Measurements from ENCODE around the gene IFT80. TPM values are rescaled to one million over a fixed set of nuclear protein-coding genes. Genes with fewer than 3 reads are reported as not detected.

The IFT80 gene
- 100 to 1,000 TPM in 1 of 4 donors, 10 to 100 TPM in 2, 1 to 10 TPM in 1; 8.8 to 129 (median 20.9) TPM for total RNA-seq

DNA sequence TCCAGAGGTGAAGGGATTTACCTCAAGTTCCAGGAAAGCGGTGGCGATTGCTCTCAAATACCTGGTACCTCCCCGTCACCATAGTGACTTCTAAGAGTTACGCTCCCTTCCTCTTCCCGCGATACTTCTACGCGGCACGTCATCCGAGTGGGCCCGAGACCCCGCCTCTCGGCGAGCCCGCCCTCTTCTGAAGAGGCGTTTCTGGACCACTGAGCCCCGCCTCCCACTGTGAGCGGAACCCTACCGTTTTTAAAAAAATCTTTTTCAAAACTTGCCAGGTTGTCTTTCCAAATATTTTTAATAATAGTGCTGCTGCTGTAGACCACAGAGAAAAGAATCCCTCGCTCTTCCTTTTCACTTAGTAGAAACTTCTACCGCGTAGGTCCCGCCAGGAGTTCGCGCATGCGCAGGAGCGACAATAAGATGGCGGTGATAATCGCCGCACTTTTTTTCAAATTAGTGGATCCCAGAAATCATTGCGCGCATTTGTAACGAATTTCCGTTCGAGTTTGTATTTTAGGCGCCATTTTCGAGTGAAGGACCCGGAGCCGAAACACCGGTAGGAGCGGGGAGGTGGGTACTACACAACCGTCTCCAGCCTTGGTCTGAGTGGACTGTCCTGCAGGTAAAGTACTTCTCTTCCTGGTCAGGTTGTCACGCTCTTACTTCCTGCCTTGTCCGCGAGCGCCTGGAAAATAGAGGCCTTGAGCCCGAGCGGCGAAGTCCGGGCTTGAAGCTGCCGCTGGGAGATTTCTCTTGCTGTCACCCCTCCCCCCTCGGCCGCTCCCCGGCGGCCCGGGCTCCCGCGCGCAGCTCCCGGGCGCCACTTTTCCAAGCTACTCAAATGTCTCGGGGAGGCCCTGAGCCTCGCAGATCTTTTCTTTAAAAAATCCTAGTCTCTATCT, at the start of gene IFT80, which contains the start of gene SMC4:
Gene IFT80, minus strand, starts transcription at position 101 of the 905 bp plus-strand sequence. CDS start 14,625 bp downstream, outside the sequence.
Gene SMC4, plus strand, starts transcription at position 526 of the 905 bp plus-strand sequence. CDS start 1,177 bp downstream, outside the sequence.
- Histone ChIP-seq H3K4me1 (peaks cover 4 to 14% of the 10 kb centered on the region in 2 donors), H3K36me3 (no peaks in the 10 kb centered on the region), H3K27me3 (no peaks in the 10 kb centered on the region), H3K4me3 (peak within 1 kb of the TSS; percentile 54 to 75), H3K27ac (peak within 1 kb of the TSS; percentile 92 to 93), H3K9me3 (no peaks in the 10 kb centered on the region)
- DNase-seq, result peak; percentile 96
- peak; percentile 50 to 56 for TF ChIP-seq POLR2A (IDR thresholded peaks at IDR 0.05)
- TF ChIP-seq, protein P1, sequence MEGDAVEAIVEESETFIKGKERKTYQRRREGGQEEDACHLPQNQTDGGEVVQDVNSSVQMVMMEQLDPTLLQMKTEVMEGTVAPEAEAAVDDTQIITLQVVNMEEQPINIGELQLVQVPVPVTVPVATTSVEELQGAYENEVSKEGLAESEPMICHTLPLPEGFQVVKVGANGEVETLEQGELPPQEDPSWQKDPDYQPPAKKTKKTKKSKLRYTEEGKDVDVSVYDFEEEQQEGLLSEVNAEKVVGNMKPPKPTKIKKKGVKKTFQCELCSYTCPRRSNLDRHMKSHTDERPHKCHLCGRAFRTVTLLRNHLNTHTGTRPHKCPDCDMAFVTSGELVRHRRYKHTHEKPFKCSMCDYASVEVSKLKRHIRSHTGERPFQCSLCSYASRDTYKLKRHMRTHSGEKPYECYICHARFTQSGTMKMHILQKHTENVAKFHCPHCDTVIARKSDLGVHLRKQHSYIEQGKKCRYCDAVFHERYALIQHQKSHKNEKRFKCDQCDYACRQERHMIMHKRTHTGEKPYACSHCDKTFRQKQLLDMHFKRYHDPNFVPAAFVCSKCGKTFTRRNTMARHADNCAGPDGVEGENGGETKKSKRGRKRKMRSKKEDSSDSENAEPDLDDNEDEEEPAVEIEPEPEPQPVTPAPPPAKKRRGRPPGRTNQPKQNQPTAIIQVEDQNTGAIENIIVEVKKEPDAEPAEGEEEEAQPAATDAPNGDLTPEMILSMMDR (IDR thresholded peaks at IDR 0.05), result no peak
- intact Hi-C loops (cut with DNase I; ENCODE audit: low total_unique reads), result no loop called here

DNA sequence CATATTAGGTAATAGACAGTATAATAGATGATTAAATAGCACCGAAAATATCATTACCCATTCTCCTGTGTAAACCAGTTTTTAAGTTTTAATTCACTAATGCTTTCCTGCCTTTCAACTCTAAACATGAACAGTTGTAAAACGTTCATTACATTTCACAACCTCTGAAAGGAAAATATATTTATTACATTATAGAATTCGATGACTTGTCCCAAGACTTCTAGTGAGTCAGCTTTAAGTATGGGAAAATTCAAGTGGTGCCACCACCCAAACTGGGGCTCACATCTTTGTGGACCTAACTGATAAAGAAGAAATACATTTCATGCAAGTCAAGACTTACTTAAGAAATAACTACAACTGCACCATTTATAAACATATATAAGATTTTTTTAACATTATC, 48.5 kb upstream of the IFT80 start:
- no peaks in the 10 kb centered on the region for H3K27me3 ChIP-seq
- no peak overlapping the region for H3K27ac ChIP-seq
- H3K36me3 ChIP-seq, result no peaks in the 10 kb centered on the region
- no peaks in the 10 kb centered on the region for H3K9me3 ChIP-seq
- no peak overlapping the region for H3K4me3 ChIP-seq
- H3K4me1 ChIP-seq, result no peaks in the 10 kb centered on the region
- DNase-seq, result no peak
- TF ChIP-seq, protein P1 (IDR thresholded peaks at IDR 0.05), result no peak
- no peak for TF ChIP-seq POLR2A (IDR thresholded peaks at IDR 0.05)
- intact Hi-C loops (cut with DNase I; ENCODE audit: low total_unique reads), result no loop called here

DNA sequence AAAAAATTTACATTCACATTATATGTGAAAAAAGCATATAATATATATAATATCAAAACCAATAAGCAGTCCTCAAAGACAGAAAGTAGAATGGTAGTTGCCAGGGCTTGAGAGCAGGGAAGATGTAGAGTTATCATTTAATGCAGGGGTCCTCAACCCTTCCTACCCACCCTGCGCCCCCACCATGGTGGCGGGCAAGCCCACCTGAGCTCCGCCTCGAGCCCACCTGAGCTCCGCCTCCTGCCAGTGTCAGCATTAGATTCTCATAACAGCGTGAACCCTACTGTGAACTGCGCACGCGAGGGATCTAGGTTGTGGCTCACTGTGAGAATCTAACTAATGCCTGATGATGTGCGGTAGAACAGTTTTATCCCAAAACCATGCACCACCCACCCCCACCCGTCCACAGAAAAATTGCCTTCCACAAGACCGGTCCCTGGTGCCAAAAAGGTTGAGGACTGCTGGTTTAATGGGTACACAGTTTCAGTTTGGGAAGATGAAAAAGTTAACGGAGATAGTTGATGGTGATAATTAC, 47.6 kb upstream of the IFT80 start:
- TF ChIP-seq POLR2A (IDR thresholded peaks at IDR 0.05), result no peak
- TF ChIP-seq, protein P1 (IDR thresholded peaks at IDR 0.05), result no peak
- intact Hi-C loops (cut with DNase I; ENCODE audit: low total_unique reads), result no loop called here
- H3K4me1 ChIP-seq, result no peaks in the 10 kb centered on the region
- H3K27me3 ChIP-seq, result no peaks in the 10 kb centered on the region
- DNase-seq, result no peak
- no peak overlapping the region for H3K27ac ChIP-seq
- H3K9me3 ChIP-seq, result no peaks in the 10 kb centered on the region
- H3K4me3 ChIP-seq, result no peak overlapping the region
- no peaks in the 10 kb centered on the region for H3K36me3 ChIP-seq

DNA sequence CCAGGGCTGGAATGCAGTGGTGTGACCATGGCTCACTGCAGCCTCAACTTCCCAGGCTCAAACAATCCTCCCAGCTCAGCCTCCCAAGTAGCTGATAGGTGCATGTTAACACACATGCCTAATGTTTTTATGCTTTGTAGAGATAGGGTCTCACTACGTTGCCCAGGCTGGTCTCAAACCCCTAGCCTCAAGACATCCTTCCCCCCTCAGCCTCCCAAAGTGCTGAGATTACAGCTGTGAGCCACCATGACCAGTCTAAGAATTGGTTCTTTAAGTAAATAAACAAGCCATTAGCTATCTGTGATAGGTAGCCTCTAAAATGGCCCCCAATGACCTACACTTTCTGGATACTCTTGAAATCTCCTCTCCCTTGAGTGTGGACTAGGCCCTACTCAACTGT, 46.8 kb upstream of the IFT80 start:
- no peak for TF ChIP-seq POLR2A (IDR thresholded peaks at IDR 0.05)
- TF ChIP-seq, protein P1 (IDR thresholded peaks at IDR 0.05), result no peak
- no peaks in the 10 kb centered on the region for H3K9me3 ChIP-seq
- H3K4me3 ChIP-seq, result no peak overlapping the region
- no peaks in the 10 kb centered on the region for H3K27me3 ChIP-seq
- H3K4me1 ChIP-seq, result no peaks in the 10 kb centered on the region
- no peak for DNase-seq
- no peaks in the 10 kb centered on the region for H3K36me3 ChIP-seq
- intact Hi-C loops (cut with DNase I; ENCODE audit: low total_unique reads), result no loop called here
- H3K27ac ChIP-seq, result no peak overlapping the region

DNA sequence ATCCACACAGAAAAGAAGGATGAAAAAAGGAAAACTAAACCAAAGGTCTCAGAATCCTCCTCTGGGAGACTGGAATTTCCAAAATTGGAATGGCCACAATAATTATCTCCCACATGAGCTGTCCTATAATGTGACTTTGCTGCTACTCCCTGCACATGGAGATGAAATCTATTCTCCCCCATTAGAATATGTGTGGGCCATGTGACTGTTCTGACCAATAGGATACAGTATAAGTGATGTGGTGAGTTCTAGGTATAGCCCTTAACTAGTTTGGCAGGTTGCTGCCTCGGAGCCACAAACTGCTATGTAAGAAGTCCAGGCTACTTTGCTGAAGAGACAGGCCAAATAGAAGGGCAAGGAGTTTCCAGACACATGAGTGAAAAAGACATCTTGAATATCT, 45.4 kb upstream of the IFT80 start:
- no peaks in the 10 kb centered on the region for H3K9me3 ChIP-seq
- DNase-seq, result no peak
- no peaks in the 10 kb centered on the region for H3K36me3 ChIP-seq
- no peak overlapping the region for H3K4me3 ChIP-seq
- H3K27ac ChIP-seq, result no peak overlapping the region
- intact Hi-C loops (cut with DNase I; ENCODE audit: low total_unique reads), result no loop called here
- no peaks in the 10 kb centered on the region for H3K27me3 ChIP-seq
- no peaks in the 10 kb centered on the region for H3K4me1 ChIP-seq
- TF ChIP-seq POLR2A (IDR thresholded peaks at IDR 0.05), result no peak
- TF ChIP-seq, protein P1 (IDR thresholded peaks at IDR 0.05), result no peak

Data from uterus (tissue), 4 donors.